Endometrial microvascular endothelial cells (primary cell): ENCODE measurements around the gene NTM. TPM values are rescaled to one million over a fixed set of nuclear protein-coding genes. Genes with fewer than 3 reads are reported as not detected.
"Not testable (repeated sequence)": the region's sequence is repeated elsewhere in the genome, so short reads cannot be mapped to it uniquely, and the experiment has no call there.

Experiments used
- in situ Hi-C: cut with HindIII; loops from 2 replicates; pipeline ENCODE4 v1.10.0; 2017; ENCODE audit warnings: low sequenced_read_pairs, low pct_unique_long_range_greater_than_20kb; ENCODE audit errors: inconsistent ontology term
- total RNA-seq: library from RNA; depleted of rRNA; stranded (reverse); fragments of >200 nt; gene quantifications from one replicate; pipeline ENCODE4 v1.2.3, GENCODE V29; 2015; ENCODE audit errors: inconsistent ontology term

The NTM gene
- total RNA-seq, 1 donor from 2014 or later: 4.3 TPM

DNA sequence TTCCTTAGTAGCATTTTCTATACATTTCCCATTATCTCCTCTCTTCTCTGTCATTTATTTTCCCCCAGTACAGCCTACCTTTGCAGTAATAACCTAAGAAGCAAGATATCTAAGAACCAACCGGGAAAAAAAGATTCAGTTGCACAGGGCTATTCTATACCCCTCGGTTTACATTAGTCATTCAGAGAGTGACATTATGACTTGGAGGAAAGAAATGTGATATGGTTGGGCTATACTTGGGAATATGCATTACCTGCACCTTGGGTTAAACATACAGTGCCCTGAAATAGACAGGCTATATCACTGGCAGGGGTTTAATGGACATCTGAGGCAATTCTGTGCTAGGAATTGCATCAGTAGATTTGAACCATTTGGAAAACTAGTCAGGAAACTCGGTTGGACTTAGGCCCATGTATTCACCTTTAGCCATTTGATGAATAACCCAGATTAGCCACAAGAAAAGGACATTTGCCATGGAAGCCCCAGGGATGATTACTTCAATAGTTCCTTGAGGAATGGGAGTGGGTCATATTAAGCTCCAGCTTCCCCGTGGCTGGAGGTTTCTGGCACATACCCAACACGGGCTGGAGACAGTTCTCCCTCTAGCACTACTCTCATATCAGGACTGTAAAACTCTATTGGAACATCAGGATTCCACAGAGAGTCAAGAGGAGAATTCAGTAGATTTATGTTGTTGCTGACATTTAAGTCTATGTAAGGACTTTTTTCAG lies 973.2 kb downstream of the NTM start:
- in situ Hi-C loops: no loop called here

DNA sequence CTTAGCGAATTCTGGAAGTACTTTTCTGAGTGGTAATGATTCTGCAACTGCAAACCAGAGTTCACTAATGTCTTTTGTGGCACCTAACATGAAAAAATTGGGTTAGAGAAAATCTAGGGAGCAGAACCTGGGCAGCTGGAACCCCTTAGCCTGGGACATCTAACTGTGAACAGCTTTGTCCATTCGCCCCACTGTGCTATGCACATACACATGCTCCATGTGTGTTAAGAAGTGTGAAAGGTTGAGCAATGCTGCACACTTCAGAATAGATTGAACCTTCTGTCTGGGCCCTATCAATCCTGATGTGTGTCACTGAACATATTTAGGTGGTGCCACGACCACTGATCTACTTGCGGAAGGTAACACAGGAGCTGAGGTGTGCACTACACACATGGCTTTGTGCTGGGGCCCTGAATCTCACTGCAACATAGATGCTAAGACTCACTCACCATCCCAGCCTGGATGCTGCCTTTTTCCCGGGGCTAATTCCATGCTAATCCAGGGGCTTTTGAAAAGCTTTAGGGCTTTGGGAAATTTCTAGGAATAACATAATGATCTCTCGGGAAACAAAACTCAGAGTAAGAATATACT lies 976.2 kb downstream of the NTM start:
- in situ Hi-C loops: no loop called here

DNA sequence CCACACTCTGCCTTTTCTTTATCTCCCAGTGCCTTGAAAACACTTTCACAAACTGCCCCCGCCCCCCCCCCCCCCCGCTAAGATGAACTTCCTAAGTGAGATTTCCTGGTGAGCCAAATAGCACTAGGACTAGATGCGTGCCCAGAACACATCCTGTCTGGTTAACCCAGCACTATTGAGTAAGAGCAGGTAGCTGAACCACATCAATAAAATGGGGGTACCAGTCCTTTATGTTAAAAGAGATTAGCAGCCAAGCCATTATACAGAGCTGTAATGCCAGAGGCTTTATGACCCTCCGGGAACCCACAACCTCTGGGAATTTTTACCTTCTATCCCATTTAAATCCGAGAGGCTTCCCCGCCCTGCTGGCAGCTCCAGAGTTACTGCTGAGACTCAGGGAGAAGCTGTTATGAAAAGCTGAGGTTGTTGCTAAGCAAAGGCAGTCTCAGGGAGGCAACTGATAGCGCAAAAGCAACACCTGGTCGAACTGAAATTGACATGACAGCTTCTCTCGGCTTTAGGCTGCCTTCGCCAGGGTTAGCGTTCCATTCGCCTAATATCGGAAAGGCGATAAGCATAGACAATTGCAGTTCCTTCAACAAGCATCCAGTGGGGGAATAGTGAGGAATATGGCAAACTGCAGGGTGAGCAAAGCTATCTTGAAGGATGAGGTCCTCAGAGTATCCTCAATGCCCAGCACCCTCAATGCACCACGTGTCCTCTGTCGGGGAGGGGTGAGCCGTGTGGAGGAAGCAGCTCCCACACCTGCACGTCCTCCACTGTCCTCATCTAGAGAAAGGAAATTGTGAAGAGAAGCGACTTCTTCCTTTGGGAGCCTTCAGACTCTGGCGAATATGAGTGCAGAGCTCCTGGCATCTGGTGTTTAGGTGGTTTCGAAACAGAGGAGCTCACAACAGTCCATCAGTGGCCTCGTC lies 977.0 kb downstream of the NTM start:
- in situ Hi-C loops: no loop called here

- in situ Hi-C loops: no loop called here
Observed at GRCh38 chr11:132349811-132350733, 979.7 kb downstream of the NTM start.

- in situ Hi-C loops: no loop called here
Observed at GRCh38 chr11:132351050-132351449, 980.6 kb downstream of the NTM start.

GRCh38 chr11:132352497-132352896 lies 982.1 kb downstream of the NTM start:
- in situ Hi-C loops: no loop called here

DNA sequence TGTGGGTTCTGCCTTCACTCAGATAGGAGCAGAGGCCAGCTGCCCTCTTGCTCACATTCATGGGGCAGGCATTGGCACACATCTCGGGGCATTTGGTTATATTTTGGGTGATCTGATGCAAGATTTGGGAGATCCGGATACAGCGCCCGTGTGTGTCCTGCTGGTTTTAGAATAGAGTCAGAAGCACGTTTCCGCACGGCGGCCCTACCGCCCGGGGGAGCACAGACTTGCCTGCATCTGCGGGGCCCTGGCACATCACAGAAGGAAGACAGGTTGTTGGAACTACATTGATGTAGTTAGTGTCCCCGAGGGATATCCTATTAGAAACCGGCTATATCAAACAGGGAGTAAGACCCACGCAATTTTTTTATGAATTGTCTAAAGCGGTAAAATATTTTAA lies 982.8 kb downstream of the NTM start:
- in situ Hi-C loops: no loop called here

- in situ Hi-C loops: no loop called here
Observed at GRCh38 chr11:132357811-132358572, 987.6 kb downstream of the NTM start.

DNA sequence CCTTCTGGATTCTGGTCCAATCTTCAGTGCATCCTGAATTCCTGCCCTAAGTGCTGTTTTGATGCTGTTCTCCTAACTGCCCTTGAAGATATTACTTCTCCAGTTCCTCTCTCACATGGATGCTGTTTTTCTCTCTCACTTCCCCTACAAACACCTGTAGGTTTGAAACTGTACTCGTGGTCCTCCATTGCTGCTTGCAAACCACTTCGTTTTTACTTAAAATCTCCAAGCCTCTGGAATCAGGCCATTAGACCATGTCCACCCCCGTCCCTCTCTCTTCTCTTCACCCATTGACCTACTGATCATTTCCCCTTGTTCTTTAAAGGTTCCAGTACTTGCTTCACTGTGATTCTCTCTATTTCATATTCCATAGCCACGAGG lies 988.1 kb downstream of the NTM start:
- in situ Hi-C loops: no loop called here

DNA sequence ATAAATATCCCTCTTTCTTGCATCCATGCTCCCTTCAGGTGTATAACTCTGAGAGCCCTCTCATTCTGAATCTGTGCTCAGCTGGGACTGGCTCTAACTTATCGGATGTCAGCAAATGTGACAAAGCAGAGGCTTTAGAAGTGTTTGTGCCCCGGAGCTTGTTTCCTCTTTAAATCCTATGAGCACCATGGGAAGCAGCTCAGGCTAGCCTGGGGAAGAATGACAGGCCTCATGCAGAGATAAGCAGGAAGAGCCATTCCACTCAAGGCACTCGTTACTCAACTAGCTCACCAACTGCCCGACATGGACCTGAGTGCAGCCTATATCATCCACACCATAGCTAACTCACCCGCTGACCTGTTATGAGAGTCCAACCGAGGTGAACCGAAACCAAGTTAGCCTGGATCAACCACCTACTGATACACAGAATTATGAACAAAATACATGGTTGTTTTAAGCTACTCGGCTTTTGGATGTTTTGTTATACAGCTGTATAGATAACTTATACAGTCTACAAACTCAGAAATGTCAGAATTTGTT lies 990.7 kb downstream of the NTM start:
- in situ Hi-C loops: no loop called here

GRCh38 chr11:132365650-132366049 lies 995.2 kb downstream of the NTM start:
- in situ Hi-C loops: no loop called here

GRCh38 chr11:132367293-132367692 lies 996.9 kb downstream of the NTM start:
- in situ Hi-C loops: no loop called here

DNA sequence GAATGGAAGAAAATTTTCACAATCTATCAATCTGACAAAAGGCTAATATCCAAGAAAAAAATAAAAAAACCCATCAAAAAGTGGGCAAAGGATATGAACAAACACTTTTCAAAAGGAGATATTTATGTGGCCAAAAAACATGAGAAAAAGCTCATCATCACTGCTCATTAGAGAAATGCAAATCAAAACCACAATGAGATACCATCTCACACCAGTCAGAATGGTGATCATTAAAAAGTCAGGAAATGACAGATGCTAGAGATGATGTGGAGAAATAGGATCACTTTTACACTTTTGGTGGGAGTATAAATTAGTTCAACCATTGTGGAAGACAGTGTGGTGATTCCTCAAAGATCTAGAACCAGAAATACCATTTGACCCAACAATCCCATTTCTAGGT lies 999.7 kb downstream of the NTM start:
- in situ Hi-C loops: not testable (repeated sequence)

- in situ Hi-C loops: no loop called here
Observed at GRCh38 chr11:132373405-132374143, 1003.2 kb downstream of the NTM start.

DNA sequence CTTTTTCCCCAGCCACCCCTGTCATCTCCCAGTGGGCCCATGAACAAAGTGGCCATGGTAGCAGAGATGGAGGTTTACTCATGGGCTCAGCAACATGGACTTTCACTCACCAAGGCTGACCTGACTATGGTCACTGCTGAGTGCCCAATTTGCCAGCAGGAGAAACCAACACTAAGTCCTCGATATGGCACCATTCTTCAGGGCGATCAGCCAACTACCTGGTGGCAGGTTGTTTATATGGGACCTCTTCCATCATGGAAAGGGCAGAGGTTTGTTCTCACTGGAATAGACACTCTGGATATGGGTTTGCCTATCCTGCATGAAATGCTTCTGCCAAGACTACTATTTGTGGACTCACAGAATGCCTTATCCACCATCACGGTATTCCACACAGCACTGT lies 1009.1 kb downstream of the NTM start:
- in situ Hi-C loops: no loop called here
